Muscle of leg (tissue), 11 donors: ENCODE data around the gene HECW1. TPM values are rescaled to one million over a fixed set of nuclear protein-coding genes. Genes with fewer than 3 reads are reported as not detected.

Experiments used
- DNase-seq: peaks from one replicate; pipeline ENCODE4 v3.0.0; 2013
- H3K27ac ChIP-seq: one replicate; pipeline ENCODE4 v1.5.1; 2013; ENCODE audit warnings: mild to moderate bottlenecking, low read length, control low read depth
- H3K27me3 ChIP-seq: one replicate; pipeline ENCODE4 v1.6.1; 2013; ENCODE audit warnings: low read length; ENCODE audit not compliant: control insufficient read depth, insufficient read depth
- H3K36me3 ChIP-seq: one replicate; pipeline ENCODE4 v1.6.1; 2013; ENCODE audit warnings: low read length; ENCODE audit not compliant: control insufficient read depth, insufficient read depth
- H3K4me1 ChIP-seq: one replicate; pipeline ENCODE4 v1.6.1; 2013; ENCODE audit warnings: low read length; ENCODE audit not compliant: control insufficient read depth, insufficient read depth
- H3K4me3 ChIP-seq: one replicate; pipeline ENCODE4 v1.5.1; 2013; ENCODE audit warnings: low read length, control low read depth
- H3K9me3 ChIP-seq: replicated peaks from 2 replicates; pipeline ENCODE4 v1.6.1; 2013; ENCODE audit warnings: low read depth, low read length; ENCODE audit not compliant: control insufficient read depth
- WGBS: methylation state at CpG from one replicate; pipeline ENCODE4 v1.1.5; 2013; ENCODE audit warnings: missing lambda C conversion rate; ENCODE audit not compliant: insufficient coverage; 5-methylcytosine and 5-hydroxymethylcytosine counted together
- polyA plus RNA-seq, 8 donors: library from polyadenylated mRNA; unstranded; fragments of 120-200 nt; gene quantifications; one replicate each; pipeline versions ENCODE4 v1.2.1 to v1.2.3, GENCODE V29; 2013; ENCODE audit warnings: inconsistent platforms in 1 of 8, low replicate concordance in 1 of 8; ENCODE audit not compliant: insufficient read length in 8 of 8, insufficient read depth in 1 of 8
- total RNA-seq: library from RNA; stranded (reverse); fragments of 120-200 nt; gene quantifications from one replicate; pipeline ENCODE4 v1.2.4, GENCODE V29; 2013

HECW1 gene
- total and polyA plus RNA-seq, 9 donors: 0.13 to 1.7 (median 0.51) TPM; not detected in 1

DNA sequence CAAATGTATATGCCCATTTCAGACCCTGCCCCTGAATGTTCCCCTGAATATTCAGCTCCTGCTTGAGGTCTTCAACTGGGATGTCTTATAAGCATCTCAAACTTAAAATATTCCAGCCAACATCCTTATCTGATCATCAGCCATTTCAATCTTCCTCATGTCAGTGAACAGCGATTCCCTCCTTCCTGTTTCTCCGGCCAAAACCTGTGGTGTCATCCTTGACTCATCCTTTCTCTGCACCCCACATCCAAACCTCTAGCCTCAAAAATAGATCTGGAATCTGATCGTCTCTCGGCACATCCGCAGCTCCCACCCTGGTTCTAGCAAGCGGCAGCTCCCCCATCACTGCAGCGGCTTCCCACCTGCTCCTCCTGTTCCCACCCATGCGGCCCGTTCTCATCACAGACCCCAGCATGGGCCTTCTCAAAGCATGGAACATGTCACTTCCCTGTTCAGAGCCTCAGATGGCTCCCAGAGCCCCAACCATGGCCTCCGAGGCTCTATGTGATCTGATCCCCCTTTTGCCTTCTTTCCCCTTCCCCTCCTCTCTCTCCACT is 165.7 kb downstream of the HECW1 start:
- WGBS: 83% methylated on average over 10 of the region's 10 CpGs
- H3K27me3 ChIP-seq: no peaks in the 10 kb centered on the region
- peaks cover 10% of the 10 kb centered on the region for H3K4me1 ChIP-seq
- no peaks in the 10 kb centered on the region for H3K36me3 ChIP-seq
- H3K9me3 ChIP-seq: no peaks in the 10 kb centered on the region
- no peak for DNase-seq
- no peak overlapping the region for H3K4me3 ChIP-seq
- H3K27ac ChIP-seq: no peak overlapping the region

DNA sequence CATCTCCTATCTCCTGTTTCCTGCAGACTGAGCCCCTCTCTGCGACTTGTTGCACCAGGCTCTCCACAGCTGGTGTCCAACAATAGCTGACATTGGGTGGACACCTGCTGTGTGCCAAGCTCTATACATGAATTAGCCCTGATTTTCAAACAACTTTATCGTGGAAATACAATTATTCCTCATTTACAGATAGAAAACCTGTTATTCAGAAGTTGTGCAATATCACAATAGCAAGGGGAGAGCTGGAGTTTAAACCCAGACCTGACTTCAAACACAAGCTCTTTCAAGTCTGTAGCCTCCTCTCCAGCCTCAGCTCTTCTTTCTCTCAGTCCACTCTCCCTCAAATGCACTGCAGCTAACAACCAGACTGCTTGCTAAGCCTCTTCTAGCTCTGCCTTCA is 168.8 kb downstream of the HECW1 start:
- peak; percentile 11 for DNase-seq
- WGBS: 40% methylated on average over 1 of the region's 2 CpGs
- Histone ChIP-seq H3K9me3 (no peaks in the 10 kb centered on the region), H3K27me3 (no peaks in the 10 kb centered on the region), H3K4me1 (peaks cover 10% of the 10 kb centered on the region), H3K27ac (no peak overlapping the region), H3K36me3 (no peaks in the 10 kb centered on the region), H3K4me3 (no peak overlapping the region)

DNA sequence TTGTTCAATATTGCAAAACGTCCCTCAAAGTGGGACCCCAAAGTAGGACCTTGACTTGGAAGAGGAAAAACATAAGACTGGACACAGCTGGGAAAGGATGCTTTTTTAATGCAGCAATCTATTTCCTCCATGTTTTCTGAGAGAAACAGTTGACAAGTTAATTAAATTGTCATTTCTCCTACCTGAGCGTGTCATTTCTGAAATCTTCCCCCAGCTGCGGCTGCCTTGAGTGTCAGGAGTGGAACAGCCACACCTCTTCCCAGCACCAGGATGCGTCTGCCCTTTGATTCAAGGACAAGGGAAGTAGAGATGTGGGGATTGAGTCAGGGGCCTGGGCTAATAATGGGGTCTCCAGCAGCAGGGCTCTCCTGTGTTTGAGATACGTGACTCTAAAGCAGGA is 171.3 kb downstream of the HECW1 start:
- Histone ChIP-seq H3K27ac (no peak overlapping the region), H3K9me3 (no peaks in the 10 kb centered on the region), H3K36me3 (no peaks in the 10 kb centered on the region), H3K4me3 (no peak overlapping the region), H3K27me3 (no peaks in the 10 kb centered on the region), H3K4me1 (peaks cover 9% of the 10 kb centered on the region)
- WGBS: 86% methylated on average over 1 of the region's 5 CpGs
- DNase-seq: no peak

DNA sequence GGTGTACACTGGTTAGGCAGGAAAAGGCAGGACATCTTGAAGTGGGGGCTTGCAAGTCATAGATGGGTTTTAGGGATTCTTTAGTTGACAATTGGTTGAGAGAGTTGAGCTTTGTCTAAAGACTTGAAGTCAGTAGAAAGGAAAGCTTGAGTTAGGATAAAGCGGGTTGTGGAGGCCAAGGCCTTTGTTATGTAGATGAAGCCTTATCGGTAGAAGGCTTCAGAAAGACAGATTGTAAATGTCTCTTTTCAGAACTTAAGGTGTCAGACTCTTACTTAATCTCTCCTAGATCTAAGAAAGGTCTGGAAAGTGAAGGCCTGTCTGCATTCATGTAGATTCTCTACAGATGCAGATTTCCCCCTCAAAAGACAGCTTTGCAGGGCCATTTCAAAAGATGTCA is 177.4 kb downstream of the HECW1 start:
- Histone ChIP-seq H3K36me3 (no peaks in the 10 kb centered on the region), H3K4me1 (peaks cover 8% of the 10 kb centered on the region), H3K9me3 (peaks cover 10% of the 10 kb centered on the region), H3K4me3 (no peak overlapping the region), H3K27ac (no peak overlapping the region), H3K27me3 (no peaks in the 10 kb centered on the region)
- WGBS: 100% methylated on average over 1 of the region's 2 CpGs
- no peak for DNase-seq

DNA sequence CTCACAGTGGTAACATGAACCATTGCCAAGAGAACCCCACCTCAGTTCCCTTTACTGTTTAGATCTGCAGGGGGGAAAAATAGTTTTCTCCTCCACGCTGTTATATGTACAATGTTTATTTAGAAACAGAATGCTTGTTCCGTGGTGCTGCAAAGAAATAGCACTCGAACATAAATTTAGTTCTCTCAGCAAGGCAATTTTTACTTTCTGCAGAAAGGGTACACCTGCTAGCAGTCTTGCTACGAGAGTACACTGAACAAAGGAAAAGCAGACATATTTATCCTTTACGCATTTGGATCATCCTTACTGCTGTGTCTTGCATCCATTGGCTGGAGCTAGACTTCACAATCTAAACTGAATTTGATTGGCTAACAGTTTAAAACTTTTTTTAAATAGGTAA is 178.5 kb downstream of the HECW1 start:
- H3K9me3 ChIP-seq: peaks cover 10% of the 10 kb centered on the region
- no peak for DNase-seq
- peaks cover 8% of the 10 kb centered on the region for H3K4me1 ChIP-seq
- WGBS: 98% methylated on average over 4 of the region's 5 CpGs
- H3K36me3 ChIP-seq: no peaks in the 10 kb centered on the region
- H3K27ac ChIP-seq: no peak overlapping the region
- no peak overlapping the region for H3K4me3 ChIP-seq
- H3K27me3 ChIP-seq: no peaks in the 10 kb centered on the region

DNA sequence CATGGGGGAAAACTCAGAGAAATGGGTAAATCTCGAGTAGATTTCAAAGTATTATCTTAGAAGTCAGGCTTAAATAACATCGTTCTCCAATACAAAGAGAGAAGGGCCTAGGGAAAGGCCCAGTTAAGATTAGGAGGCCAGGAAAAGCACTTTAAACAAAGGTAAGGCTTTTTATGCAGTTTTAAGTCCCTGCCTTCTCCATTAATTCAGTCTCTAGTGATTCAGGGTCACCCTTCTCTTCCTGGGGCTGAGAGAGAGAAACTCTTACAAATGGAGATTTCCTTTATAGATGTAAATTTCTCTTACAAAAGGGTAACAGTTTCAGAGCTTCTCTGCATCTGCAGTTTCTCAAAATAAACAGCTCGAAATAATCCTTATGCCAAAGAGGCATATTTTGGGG is 179.3 kb downstream of the HECW1 start:
- Histone ChIP-seq H3K27me3 (no peaks in the 10 kb centered on the region), H3K36me3 (no peaks in the 10 kb centered on the region)
- no CpG with 5 or more reads among the region's 3 CpGs for WGBS

DNA sequence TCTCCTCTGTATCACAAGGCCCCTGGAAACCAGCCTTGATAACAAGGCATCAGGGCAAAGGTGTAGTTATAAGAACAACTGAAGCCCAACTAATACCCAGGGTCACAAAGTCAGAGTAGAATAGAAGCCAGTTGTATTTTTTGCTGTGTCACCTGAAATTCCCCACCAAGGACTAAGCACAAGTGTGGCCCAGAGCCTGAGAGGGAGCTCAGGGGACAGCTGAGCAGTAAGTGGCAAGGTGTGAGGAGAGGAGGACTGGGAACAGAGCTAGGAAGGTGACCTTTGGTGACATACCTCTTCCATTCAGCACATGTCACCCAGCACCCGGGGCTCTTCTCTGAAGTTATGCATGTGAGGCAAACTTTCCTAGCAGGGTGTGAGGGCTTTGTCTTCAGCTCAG is 179.9 kb downstream of the HECW1 start:
- no CpG with 5 or more reads among the region's 1 CpG for WGBS

More for the DNA sequence above, 179.3 kb downstream of the HECW1 start:
- peaks cover 13% of the 10 kb centered on the region for H3K4me1 ChIP-seq
- H3K27ac ChIP-seq: no peak overlapping the region
- H3K9me3 ChIP-seq: peaks cover 10% of the 10 kb centered on the region
- no peak overlapping the region for H3K4me3 ChIP-seq
- DNase-seq: no peak

DNA sequence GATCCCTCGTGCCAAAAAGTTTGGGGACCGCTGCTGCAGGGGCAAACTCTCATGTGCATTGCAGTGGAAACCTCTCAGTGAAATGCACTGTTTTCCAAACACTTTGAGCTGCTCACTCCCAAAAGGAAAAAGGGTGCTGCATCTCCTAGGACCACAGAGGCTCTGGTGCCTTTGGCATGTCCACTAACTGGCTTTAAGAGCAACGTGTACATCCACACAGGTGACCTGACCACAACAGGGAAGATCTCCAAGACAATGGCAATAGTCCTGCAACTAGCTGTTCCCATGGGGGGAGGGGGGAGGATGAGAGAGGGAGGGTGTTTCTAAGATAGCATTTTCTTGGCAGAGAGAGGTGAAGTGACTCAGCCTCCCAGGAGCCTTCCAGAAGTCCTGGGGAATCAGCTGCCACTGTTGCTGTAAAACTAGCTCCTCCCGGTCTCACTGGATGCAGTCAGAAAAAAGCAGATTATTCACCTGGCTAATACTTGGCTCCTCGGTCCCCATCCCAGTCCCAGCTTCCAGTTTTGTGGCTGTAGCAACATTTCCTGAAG is 181.7 kb downstream of the HECW1 start:
- Histone ChIP-seq H3K4me3 (no peak overlapping the region), H3K36me3 (no peaks in the 10 kb centered on the region), H3K4me1 (peaks cover 14% of the 10 kb centered on the region), H3K27ac (no peak overlapping the region), H3K27me3 (no peaks in the 10 kb centered on the region), H3K9me3 (peaks cover 10% of the 10 kb centered on the region)
- WGBS: 45% methylated on average over 3 of the region's 5 CpGs
- DNase-seq: peak; percentile 26

More for the DNA sequence above, 179.9 kb downstream of the HECW1 start:
- Histone ChIP-seq H3K27me3 (no peaks in the 10 kb centered on the region), H3K36me3 (no peaks in the 10 kb centered on the region), H3K27ac (no peak overlapping the region), H3K9me3 (peaks cover 10% of the 10 kb centered on the region), H3K4me1 (peaks cover 14% of the 10 kb centered on the region), H3K4me3 (no peak overlapping the region)
- no peak for DNase-seq

DNA sequence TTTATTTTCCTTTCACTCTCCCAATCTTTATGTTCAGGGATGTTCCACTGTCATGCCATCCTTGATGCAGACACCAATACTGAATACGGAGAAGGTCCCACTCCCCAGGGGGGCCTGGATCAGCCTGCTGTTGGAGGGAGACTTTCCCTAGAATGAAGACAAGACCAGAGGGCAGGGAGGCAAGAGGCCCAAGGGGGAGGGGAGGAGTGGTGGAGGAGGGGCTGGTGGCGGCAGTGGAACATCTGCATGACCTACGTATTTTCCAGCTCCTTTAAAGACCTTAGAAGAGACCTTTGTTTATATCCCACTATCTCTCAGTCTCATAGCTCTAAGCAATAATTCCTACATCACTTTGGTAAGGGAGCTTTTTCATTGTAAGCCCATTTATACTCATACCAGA is 183.0 kb downstream of the HECW1 start:
- Histone ChIP-seq H3K36me3 (no peaks in the 10 kb centered on the region), H3K4me1 (peaks cover 14% of the 10 kb centered on the region), H3K9me3 (peaks cover 7% of the 10 kb centered on the region), H3K27me3 (no peaks in the 10 kb centered on the region), H3K4me3 (no peak overlapping the region), H3K27ac (no peak overlapping the region)
- no peak for DNase-seq
- no CpG with 5 or more reads among the region's 3 CpGs for WGBS

DNA sequence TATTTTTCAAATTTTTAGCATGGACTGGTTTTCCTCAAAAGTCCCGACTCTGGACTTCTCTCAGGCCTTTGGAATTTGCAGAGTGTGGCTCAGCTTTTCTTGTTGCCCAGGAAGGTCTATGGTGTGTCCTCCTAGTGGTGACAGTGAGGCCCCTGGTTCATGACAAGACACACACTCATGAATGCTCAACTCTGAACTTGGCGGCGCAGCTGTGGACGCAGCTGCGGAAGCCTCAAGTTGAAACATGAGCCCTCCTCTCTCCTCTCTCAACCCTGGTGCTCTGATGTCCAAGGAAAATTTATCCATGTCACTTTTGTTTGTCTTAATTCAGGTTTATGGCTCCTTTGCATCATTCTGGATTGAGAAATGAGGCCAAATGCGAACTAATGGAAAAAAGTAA is 183.9 kb downstream of the HECW1 start:
- Histone ChIP-seq H3K4me1 (peaks cover 14% of the 10 kb centered on the region), H3K4me3 (no peak overlapping the region), H3K36me3 (no peaks in the 10 kb centered on the region), H3K27ac (peak overlapping the region; percentile 36), H3K27me3 (no peaks in the 10 kb centered on the region), H3K9me3 (no peaks in the 10 kb centered on the region)
- WGBS: 28% methylated on average over 5 of the region's 6 CpGs
- peak; percentile 79 for DNase-seq

DNA sequence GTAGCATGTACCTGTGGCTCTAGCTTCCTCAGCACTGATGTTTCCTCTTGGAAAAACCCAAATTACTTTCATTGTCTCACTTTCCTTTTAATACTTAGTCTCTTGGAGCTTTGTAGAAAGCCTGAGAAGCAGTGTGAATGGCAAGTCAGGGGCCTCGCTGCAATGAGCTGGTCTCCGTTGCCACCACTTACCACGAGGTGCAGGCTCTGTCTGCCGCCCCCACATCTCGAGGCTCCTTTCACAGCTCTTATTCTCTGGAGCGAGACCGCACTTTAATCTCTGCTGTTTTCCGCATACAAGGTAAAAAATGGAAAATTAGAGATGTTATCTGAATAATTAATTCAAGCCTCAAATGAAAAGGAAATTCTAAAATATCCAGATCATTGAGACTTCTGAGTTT is 186.2 kb downstream of the HECW1 start:
- no peaks in the 10 kb centered on the region for H3K9me3 ChIP-seq
- DNase-seq: no peak
- no peaks in the 10 kb centered on the region for H3K27me3 ChIP-seq
- H3K36me3 ChIP-seq: no peaks in the 10 kb centered on the region
- no peak overlapping the region for H3K4me3 ChIP-seq
- peaks cover 21% of the 10 kb centered on the region for H3K4me1 ChIP-seq
- WGBS: 75% methylated on average over 2 of the region's 8 CpGs
- H3K27ac ChIP-seq: no peak overlapping the region
